ENCODE data around the gene CSTB.
"Not testable (repeated sequence)": the region's sequence is repeated elsewhere in the genome, so short reads cannot be mapped to it uniquely, and the experiment has no call there.

The CSTB gene, protein sequence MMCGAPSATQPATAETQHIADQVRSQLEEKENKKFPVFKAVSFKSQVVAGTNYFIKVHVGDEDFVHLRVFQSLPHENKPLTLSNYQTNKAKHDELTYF

DNA sequence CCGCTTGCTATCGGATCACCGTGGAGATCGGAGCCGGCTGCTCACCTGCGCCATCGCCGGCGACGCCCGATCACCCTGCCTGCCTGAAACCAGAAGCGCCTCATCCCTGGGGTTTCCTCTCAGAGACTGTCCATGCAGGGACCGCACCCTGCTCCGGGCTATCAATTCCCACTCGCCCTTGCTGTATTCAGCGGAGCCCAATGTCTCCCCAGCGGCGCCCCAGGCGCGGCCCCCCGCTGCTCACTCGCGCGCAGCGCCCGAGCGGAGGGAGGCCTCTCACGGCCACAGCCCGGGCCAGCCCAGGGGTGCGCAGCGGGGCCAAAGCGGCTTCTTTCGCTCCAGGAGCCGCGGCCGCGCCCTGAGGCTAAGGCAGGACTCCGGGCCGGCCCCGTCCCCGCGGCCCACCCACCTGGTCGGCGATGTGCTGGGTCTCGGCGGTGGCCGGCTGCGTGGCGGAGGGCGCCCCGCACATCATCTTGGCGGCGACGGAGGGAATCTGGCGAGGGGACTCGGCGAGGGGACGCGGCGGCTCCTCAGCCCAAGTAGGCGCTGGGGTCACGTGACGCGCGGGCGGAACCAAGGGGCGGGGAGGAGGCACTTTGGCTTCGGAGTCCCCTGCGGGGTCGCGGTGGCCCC is at the start of gene CSTB:
TSS of gene CSTB (minus strand) at position 514 of the 636 bp plus-strand sequence. CDS start at position 475, 39 bp downstream.
- peak in 55 of 56 donors; percentile 24 to 94 (median 83) for DNase-seq

DNA sequence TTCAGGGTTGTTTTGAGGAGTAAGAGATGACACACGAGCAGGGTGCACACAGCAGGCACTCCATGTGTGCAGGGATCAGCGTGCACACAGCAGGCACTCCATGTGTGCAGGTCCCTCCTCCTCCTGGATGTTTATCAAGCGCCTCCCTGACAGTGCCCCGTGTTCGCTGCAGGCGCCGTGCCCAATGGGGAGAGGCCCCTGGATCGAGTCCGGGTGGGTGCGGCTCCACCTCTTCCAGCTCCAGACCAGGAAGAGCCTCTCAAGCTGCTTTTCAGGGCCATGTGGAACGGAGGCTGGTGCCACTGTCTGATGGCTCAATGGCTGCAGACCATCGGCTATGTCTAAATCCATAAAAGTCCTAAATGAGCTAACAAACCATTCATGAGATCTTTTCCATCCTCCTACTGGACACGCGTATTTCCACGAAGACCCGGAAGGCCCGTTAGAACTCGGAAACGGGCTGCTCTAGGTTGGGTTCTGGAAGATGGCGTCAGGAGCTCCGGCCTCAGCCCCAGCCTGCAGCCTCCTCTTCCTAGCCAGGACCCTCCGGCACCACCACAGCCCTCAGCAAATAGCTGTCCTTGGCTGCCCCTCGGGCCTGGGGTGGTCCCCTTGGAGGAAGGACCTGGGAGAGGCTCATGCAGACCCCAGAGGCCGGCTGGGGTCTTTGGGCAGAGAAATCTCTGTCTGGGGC is 49.3 kb upstream of the CSTB start:
- no peak for DNase-seq

DNA sequence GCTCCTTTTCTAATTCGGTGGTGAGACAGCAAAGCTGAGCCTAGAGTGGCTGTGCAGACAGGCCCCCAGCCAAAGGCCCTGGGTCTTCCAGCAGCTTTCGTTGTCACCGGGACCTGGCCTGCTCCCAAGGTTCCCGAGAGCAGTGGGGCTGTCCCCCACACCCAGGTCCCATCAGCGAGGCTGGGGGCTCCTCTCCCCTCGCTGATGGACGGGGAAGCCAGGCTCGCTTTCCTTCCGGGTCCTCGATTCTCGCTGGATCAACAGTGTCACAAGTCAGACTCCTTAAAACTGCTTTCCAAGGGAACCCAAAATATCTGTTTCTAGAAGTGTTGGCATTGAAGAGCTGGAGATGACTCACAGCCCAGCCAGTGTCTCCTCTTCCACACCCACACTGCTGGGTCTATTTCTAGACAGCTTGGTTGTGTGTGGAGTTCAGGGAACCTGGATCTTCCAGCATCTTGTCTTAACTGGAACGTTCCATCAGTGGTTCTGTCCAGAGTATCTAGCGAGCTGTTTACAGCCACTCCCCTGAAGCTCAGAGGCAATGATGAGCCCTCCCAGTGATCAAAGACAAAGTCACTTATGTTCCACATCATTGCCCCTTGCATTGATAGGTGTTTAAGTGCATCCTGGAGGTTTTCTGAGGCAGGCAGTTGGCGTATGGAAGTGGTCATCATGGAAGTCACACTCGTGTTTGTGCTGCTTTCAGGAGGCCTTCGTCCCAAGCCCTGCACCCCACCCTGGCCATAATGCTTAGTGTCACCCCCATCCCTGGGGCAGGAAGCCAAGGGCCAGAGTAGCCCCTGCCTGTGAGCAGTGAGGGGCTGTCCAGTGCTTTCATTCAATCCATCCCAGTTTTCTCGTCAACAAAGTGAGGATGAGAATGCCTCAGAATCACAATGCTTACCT is 48.5 kb upstream of the CSTB start:
- peak in 16 of 56 donors; percentile 5 to 67 (median 32) for DNase-seq

DNA sequence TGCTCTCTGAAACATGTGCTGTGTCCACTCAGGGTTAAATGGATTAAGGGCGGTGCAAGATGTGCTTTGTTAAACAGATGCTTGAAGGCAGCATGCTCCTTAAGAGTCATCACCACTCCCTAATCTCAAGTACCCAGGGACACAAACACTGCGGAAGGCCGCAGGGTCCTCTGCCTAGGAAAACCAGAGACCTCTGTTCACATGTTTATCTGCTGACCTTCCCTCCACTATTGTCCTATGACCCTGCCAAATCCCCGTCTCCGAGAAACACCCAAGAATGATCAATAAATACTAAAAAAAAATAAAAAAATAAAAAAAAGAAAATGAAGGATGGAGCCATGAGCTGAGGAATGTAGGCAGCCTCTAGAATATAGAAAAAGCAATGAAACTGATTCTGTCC is 46.6 kb upstream of the CSTB start:
- not testable (repeated sequence) for DNase-seq

DNA sequence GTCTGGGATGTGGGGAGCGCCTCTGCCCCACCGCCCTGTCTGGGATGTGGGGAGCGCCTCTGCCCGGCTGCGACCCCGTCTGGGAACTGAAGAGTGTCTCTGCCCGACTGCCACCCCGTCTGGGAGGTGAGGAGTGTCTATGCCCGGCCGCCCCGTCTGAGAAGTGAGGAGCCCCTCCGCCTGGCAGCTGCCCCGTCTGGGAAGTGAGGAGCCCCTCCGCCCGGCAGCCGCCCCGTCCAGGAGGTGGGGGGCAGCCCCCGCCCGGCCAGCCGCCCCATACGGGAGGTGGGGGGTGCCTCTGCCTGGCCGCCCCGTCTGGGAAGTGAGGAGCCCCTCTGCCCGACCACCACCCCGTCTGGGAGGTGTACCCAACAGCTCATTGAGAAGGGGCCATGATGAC is 46.1 kb upstream of the CSTB start:
- not testable (repeated sequence) for DNase-seq

DNA sequence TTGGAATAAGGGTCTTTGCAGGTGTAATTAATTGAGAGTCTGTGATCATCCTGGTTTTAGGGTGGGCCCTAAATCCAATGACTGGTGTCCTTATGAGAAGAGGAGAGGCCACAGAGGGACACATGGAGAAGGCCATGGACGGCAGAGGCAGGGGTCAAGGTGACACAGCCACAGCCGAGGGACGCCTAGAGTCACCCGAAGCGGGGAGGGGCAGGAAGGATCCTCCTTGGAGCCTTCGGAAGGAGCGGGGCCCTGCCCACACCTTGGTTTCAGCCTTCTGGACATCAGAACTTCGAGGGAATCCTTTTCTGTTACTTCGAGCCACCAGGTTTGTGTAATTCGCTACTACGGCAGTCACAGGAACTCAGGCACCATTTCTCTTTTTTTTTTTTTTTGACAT is 44.4 kb upstream of the CSTB start:
- DNase-seq: no peak

DNA sequence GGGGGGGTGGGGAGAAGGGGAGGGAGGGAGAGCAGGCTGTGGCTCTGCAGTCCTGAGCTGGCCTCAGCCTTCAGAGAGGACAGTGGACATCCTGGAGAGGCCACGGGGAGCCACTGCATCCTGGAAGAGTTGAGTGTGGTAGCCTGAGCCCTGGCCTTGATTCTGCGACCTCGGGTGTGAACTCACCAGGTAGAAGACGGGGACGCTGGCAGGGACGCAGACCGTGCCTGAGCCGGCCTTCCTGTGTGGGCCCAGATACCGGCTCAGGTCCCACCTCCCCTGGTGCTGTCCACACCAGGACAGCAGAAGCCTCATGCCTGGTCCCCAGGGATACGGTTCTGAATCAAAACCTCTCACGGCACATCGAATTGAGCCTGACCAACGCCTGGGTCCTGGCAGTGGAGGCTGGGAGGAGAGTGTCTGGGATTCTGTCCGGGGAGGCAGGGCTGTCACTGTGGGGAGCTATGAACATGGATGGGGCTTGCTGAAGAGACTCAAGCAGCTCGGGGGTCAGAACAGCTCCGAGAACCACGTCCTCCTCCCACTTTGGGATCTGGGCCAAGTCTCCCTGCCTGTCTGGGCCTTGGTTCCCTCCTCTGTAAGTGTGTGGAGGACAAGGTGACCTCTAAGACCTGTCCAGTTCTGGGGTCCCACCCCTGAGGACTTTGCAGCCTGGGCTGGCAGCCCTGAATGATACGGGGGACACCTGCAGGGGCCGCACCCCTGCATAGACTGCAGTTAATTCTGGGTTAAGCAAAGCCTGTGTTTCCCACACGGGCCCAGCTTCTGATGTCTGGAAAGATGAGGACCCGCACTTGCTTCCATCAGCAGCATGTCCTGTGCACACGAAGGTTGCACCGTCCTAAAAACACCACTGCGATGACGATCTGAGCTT is 43.6 kb upstream of the CSTB start:
- no peak for DNase-seq

DNA sequence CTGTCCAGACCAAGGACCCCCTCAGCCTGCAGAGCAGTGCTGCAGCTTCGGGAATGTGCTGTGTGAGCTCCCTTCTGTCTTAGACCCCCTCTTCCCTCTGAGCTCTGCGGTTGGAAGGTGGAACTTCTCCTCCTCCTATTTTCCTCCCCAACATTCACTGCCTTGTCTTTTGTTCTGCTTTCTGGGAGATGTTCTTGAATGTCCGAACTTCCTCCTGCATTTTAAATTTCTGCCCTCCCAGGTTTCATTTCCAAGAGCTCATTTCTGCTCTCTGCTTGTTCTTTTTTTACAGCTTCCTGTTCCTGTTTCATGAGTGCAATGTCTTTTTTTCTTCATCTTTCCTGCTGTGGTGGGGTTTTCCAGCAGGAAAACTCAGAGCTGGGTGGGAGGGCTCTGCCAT is 42.6 kb upstream of the CSTB start:
- no peak for DNase-seq

DNA sequence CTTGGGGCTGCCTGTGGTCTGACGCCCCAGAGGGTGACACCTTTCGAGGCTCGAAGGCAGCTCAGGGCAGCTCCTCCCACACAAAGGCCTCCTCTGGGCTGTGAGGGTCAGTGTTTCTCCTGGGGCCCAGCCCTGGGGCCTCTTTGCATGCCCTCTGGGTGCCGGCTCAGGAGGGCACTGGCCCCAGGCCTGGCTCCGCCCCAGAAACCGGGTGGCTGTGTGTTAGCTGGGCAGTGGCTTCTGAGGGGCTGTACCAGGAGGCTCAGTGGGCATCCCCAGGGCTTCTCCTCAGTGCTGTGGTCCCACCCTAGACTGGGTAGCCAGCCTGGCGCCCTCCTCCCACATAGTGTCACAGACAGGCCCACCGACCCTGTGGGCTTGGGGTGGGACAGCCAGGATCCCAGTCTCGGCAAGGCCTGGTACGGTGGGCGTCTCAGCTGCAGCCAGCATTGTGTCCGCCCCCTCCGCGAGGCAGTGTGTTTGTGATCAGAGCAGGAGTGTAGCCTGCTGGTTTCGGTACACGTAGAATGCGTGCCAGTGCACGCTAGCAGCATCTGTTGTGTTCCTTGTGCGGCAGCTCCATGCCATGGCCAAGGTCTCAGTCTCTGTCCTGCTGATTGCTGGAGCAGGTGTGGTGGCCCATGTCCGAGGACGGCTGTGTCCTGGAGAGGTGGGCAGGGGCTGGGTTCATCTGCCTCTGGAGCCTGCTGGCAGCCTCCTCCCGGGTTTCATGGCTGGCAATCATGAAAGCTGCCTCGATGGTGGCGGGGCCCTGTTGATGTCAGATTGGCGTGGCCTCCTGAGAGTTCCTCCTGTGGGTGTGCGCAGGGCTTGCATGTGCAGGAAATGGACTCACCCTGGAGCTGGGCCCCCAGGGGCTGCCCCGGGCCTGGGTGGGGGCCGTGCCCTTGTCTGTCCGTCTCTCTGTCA is 41.3 kb upstream of the CSTB start:
- DNase-seq: no peak

DNA sequence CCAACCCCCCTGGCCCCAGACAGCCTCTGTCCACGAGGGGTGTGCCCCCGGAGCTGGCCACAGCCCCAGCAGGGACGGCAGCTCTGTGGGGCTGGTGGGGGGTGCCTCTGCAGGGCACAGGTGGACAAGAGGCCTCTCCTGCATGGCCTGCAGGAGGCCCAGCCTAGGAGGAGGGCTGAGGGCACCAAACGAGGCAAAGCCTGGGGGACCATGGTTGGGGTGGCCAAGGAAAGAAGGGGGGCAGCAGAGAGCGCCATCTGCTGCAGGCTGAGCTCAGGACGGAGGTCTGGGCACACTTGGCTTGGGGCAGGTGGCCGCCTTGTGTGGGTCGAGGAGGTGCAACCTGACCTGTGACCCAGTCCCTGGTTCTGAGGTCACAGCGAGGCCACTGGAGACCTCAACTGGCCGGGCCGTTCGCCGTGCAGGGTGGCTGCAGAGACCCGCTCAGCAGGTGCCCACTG is 40.5 kb upstream of the CSTB start:
- no peak for DNase-seq

DNA sequence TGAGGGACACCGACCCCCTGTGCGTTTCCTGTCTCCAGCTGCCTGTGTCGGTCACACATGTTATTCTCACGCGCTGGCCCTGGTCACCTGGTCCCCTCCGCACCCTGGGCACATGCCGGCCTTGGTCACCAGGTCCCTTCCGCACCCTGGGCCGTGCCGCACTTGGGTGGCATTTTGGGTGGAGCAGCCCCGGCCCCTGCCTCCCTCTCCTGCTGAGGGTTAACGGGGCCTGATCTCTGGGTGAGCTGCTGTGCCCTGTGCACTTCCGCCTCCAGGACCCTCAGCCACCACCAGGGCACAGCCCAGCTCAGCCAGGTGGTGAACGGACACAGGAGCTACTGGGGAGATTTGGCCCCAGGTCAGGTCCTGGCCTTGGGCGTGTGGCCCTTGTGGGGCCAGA is 39.9 kb upstream of the CSTB start:
- DNase-seq: no peak

DNA sequence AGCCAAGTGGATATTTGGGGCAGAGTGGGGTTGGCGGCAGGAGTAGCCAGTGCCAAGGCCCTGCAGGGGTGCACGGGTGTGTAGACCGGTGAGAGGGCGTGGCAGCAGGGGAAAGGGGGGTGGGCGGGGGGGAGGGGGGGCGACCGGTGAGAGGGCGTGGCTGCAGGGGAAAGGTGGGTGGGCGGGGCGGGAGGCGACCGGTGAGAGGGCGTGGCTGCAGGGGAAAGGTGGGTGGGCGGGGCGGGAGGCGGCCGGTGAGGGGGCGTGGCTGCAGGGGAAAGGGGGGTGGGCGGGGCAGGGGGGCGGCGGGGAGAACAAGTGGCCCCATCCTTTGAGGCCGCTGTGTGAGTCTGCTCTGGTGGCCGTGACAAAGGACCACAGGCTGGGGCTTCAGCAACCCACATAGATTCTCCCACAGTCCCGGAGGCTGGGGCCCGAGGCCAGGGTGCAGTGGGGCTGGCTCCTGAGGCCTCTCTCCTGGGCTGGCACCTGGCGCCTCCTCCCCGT is 39.1 kb upstream of the CSTB start:
- DNase-seq: no peak

DNA sequence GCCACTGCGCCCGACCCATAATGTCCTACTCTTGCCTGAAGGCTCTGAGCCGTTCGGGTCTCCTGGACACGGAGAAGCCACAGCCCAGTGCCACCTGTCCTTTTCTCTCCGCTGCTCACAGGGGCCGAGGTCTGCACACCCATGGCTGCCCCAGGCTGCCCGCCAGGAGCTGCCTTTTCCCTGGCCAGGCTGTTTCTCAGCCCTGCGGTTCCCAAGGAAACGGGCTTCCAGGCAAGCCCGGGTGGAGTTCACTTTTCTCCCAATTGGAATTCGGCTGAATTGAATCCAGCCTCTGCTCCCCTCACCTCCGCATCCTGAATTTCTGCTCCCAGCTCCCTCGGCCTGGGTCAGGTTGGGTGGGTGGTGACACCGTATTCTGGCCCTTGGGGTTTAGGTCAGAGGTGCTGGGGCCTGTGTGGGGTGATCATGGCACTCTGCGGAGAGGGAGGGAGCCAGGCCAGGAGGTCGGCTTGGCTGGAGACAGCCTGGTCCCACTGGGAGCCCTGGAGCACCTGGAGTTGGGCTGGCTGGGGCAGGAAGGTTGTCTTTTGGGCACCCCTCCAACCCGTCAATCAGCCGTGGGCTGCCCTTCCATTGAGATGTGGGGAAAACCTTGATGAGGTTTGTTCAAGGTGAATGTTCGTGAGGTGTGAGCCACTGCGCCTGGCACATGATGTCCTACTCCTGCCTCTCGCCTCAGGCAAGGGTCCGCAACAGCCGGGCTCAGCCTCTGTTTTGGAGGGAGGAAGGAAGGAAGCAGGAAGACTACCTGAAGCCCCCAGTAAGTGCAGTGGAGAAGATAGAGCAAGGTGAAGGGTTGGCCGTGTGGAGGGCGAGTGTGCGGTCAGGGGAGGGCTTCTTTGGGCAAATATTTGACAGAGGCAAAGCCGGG is 38.4 kb upstream of the CSTB start:
- peak in 3 of 56 donors; percentile 15 to 37 (median 31) for DNase-seq

DNA sequence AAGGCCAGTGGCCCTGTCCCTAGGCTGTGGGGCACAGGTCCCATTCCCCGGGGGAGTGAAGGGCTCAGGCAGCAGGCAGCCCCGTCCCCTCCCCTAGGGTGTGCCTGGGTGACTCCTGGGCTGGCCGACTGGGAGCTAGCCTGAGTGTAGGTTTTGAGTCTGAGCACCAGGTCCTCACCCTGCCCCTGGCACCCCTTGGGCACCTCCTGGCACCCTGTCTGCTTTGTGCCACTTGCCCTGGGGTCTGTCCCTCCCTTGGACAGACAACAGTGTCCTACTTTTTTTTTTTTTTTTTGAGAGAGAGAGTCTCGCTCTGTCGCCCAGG is 37.5 kb upstream of the CSTB start:
- no peak for DNase-seq

DNA sequence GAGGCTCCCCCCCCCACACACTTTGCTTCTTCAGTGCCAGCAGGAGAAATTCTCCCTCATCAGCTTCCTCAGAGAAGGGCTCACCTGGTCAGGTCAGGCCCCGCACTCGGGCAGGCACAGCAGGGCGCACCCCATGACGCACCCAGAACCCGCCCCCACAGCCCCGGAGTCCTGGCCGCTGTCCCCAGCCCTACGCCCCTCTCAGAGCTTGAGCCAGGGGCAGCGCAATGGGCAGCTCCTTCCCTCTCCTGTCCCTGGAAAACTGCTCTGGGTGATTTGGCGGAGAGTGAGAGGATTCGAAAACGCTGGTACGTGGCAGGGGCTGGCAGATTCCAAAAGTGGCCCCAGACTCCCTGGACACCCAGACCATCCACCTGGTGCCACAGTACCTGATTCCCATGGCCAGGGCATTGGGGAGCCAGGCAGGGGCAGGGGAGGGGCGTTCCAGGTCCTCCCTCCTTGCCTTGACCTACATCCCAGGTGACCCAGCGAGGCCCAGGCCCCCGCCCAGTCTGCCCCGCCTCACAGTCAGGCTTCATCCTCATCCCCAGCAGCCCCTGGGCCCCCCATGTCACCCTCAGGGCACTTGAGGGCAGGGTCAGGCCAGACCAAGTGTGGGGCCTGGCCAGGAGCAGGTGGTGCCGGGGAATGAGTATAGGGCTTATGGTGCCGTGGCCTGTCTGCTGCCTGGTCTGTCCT is 37.0 kb upstream of the CSTB start:
- no peak for DNase-seq

DNA sequence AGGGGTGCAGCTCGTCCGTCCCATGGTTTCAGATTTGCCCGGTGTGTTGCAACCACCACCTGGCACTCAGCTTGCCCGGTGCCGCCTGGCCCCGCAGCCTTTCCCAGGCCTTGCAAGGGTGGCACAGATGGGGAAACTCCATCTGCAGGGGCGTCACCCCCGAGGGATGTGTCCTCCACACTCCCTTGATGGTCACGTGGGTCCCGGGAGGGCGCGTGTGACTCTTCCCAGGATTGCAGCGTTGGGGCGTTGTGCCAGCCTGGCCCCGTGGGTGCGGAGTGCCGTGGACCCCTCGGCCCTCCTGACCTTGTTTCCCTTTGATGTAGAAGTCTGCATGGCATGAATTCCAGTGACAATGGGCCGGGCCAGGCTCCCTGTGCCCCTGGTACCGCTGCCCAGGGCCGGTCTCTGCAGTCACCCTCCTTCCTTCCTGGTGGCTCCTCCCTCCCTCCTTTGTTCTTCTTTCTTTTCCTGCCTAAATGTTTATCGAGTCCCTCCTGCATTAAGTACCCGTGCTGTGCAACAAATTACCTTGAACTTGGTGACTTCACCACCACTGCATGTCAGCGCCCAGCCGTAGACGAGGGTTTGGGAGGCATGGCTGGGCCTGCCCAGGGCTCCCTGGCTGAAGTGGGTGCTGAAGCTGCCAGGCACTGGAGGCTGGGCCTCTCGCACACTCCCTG is 36.2 kb upstream of the CSTB start:
- peak in 2 of 56 donors; percentile 6 to 17 for DNase-seq

All from nucleus accumbens (tissue), 56 donors.